Esophagus mucosa (tissue), 1 donor: ENCODE results near the gene DMAC2. TPM values are rescaled to one million over a fixed set of nuclear protein-coding genes. Genes with fewer than 3 reads are reported as not detected.
"Not testable (repeated sequence)": the region's sequence is repeated elsewhere in the genome, so short reads cannot be mapped to it uniquely, and the experiment has no call there.

ENCODE experiments used
- ATAC-seq: fragments of 200-7000 bp; cut with Tn5 transposase; one replicate; pipeline ENCODE4 v1.9.1; 2020
- total RNA-seq: library from RNA; stranded (reverse); gene quantifications from one replicate; pipeline ENCODE4 v1.2.4, GENCODE V29; 2023
- donor health status: DM: yes; HTN: yes; CAD: no.

DMAC2 gene
- total RNA-seq, 1 donor from 2014 or later, result 34.6 TPM

- no peak for ATAC-seq
Observed at GRCh38 chr19:41442473-41443355, 3.0 kb upstream of the DMAC2 start, which contains the start of gene ERICH4. ERICH4 (plus strand) TSS chr19:41443156; CDS start chr19:41443170, 14 bp downstream.

DNA sequence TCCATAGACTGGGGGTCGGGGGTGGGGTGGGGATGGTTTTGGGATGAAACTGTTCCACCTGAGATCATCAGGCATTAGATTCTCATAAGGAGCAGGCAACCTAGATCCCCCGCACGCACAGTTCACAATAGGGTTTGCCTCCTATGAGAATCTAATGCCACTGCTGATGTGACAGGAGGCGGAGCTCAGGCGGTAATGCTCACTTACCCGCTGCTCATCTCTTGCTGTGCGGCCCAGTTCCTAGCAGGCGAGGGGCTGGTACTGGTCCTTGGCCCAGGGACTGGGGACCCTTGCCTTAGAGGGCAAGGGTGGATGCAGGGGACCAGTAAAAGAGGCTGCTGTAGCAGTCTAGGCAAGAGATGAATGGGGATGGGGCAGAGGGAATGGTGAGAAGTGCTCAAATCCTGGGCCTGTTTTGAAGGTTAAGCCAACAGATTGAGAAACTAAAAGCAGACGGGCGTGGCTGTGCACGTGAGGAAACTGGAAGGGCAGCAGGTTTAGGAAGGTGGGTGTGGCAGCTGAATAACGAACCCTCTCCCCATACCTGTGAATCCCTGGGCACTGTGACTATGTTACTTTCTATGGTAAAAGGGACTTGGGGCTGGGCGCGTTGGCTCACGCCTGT, 1.7 kb upstream of the DMAC2 start:
- peak; percentile 34 for ATAC-seq

DNA sequence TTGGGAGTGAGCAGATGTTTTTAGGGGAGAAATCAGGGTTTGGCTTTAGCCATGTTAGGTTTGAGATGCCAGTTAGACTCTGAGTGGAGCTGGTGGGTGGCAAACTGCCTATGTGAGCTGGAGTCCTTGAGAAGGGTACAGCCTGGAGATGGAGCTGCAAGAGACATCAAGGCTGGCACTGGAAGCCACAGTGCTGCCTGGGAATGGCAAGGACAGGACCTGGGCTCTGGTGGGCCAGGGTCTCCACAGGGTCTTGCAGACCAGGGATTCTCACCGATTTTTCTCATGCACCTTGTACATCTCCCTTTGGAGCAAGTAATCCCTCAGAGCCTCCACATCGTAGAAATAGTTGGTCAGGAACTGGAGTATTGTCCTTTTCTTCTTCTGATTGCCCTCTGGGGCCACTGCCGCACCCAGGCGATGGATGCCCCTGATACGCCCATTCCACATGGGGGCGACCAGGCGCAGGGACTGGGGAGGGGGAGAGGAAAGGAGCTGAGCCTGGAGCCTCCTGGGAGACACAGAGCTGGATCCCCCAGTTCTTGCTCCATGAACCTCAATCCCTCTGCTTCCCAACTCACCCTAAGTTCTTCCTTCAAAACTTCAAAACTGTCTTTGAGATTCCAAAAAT, 1.7 kb downstream of the DMAC2 start:
- ATAC-seq, result no peak

- ATAC-seq, result no peak
Observed at GRCh38 chr19:41436674-41436951, 3.1 kb downstream of the DMAC2 start.

- no peak for ATAC-seq
Observed at GRCh38 chr19:41435936-41436673, 3.6 kb downstream of the DMAC2 start.

DNA sequence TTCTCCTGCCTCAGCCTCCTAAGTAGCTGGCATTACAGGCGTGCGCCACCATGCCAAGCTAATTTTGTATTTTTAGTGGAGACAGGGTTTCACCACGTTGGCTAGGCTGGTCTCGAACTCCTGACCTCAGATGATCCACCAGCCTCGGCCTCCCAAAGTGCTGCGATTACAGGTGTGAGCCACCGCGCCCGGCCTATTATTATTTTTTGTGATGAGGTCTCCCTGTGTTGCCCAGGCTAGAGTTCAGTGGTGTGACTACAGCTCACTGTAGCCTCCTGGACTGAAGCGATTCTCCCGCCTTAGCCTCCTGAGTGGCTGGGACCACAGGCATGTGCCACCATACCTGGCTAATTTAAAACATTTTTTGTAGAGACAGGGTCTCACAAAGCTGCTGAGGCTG, 4.3 kb downstream of the DMAC2 start:
- not testable (repeated sequence) for ATAC-seq

- no peak for ATAC-seq
Observed at GRCh38 chr19:41434450-41434849, 5.3 kb downstream of the DMAC2 start.

DNA sequence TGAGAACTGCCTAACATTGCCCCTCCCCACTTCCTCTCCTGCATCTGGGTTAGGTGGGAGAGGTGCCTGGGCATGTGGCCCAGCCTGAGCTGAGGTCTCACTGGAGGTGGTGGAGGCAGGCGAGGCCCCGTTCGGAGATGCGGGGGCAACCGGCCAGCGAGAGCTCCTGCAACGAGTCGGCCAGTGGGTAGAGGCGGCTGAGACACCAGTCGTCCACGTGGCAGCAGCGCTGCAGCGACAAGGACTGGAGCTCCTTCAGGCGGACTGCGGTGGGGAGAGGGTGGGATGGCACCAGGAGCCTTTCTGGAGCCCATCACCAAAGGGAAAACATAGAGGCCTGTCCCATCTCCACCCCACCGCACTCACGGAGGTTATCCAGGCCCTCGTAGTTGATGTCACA, 6.5 kb downstream of the DMAC2 start:
- ATAC-seq, result no peak

DNA sequence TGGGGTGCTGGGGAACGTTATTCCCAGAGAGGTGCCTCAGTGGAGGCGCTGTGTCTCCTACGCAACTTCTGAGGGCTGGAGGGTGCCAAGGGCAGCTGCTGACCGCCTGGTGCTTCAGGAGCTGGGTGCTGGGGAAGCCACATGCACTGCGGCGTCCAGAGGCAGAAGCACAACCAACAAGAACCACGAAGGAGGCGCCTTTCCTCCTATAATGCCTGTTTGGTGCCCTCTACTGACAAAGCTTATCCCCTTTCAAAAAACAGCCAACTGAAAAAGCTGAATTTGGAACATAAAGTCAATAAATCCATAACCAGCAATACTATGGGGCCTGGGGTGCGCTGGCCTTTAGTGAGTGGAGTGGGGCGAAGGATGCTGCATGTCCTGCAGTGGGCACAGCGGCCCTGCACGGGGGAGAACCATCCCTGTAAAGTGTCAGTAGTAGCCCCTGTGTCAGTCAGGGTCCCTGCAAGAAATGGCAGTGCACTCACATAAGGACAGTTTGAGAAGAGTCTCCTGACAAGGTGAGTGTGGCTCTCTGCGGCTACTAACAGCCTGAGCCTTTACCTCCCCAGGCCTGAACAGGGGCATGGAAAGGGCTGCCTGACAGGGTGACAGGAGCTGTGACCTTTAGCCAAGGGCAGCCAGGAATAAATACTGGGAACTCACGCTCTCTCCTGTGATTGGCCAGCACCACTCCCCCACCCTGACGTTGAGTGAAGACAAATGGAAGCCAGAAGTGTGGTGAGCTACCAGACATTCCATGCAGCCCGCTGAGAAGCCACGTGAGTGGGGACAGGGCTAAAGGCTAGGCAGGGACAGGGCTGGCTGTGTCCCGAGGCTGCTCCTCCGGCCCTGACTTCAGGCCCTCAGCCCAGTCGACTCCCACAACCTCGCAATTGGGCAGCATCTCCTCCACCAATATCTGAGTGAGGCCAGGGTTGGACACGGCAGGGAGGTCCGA, 8.0 kb downstream of the DMAC2 start:
- ATAC-seq, result no peak

DNA sequence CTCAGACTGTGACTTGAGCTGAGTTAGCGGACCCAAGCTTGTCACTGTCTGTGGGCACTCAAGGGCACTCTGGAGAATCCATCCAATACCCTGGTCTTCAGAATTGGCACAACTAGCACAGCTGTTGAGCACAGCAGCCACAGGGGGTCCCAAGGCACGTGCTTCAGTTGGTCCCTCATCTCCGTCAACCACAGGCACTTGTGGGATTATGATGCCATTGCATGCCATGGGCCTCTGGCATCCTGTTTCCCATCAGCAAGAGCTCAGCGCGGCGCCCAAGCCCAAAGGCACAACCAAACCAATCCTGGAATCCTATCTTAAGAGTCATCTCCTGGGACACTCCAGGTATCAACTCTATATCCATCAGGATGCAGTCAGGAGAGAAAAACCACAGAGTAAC, 8.8 kb downstream of the DMAC2 start:
- ATAC-seq, result no peak

DNA sequence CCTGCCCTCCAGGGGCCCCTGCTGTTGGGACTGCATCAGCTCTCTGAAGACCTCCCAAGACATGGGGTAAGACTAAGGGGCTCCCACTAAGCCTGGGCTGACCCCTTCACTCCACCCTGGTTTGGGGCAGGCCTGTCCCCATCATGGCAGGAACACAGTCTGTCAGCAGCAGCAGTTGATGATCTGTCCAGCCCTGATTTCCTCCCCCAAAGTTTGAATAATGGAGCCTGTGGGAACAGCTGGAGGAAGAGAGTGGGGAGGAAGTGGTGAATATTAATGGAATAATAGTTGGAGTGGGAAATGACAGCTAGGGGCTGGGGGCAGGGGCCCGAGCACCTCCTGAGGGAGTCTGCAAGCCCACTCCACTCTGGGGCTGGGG, 11.2 kb downstream of the DMAC2 start:
- ATAC-seq, result no peak

- peak; percentile 65 for ATAC-seq
Observed at GRCh38 chr19:41427647-41428480, 11.8 kb downstream of the DMAC2 start.

DNA sequence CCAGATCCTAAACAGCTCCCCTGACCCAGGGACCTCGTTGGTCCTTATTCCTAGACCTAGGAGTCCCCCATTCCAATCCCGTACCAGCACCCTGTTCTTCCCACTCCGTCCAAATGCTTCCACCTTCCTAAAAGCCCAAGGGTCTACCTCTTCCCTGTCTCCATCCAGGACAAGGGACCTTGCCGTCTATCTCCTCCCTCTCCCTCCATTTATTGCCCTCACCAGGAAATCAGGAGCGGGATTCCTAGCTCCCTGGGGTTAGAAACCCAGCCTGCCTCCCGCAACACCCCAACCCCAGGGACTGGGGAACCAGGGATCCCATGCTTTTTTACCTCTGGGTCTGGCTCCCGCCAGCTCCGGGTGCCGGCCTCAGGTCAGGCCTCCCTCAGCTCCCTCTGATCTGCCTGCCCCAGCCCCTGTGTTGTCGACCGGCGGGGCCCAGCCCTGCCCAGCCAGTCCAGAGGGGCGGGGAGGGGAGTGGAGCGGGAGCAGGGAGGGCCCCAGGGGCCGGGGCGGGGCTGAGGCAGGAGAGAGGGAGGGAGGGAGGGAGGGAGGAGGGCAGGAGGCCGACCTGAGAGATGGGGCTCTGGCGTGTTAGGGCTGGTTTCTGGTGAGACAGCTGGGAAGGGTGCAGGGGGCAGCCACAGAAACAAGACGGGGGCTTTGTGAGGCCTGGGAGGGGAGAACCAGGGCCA, 12.6 kb downstream of the DMAC2 start, which contains the start of gene B3GNT8:
B3GNT8 (minus strand) TSS at position 423 of the 695 bp plus-strand sequence. CDS start 596 bp downstream, outside the sequence.
- ATAC-seq, result peak; percentile 85

DNA sequence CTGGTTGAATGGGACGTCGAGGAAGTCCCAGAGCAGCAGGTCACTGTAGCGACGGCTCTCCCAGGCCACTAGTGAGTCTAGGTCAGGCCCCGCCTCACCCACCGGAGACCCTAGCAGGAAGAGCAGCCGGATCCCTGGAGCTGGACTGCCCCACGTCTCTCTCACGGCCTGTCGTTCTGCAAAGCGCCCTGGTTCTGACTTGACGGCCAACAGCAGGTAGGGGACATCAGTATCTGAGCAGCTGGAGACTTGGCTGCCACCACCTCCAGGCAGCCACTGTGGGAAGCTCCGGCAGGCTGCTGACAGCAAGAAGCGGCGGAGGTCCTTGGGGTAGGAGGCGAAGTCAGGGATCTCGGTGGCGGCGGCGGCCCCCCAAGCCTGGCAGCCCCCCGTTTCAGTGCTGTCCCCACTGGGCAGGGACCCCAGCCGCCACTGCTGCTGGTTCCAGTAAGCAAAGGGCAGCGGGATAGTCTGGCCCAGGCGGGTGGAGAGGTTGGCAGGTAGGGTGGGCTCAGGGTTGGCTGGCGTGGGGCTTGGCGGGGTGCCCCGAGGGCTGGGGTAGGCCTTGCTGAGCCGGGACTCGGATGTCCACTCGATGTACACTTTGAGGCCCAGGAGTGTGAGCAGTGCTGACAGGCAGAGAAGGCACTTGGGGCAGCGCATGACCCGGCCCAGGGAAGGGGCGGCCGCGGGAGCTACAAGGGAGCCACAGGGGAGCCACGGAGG, 13.4 kb downstream of the DMAC2 start:
- peak; percentile 12 for ATAC-seq

DNA sequence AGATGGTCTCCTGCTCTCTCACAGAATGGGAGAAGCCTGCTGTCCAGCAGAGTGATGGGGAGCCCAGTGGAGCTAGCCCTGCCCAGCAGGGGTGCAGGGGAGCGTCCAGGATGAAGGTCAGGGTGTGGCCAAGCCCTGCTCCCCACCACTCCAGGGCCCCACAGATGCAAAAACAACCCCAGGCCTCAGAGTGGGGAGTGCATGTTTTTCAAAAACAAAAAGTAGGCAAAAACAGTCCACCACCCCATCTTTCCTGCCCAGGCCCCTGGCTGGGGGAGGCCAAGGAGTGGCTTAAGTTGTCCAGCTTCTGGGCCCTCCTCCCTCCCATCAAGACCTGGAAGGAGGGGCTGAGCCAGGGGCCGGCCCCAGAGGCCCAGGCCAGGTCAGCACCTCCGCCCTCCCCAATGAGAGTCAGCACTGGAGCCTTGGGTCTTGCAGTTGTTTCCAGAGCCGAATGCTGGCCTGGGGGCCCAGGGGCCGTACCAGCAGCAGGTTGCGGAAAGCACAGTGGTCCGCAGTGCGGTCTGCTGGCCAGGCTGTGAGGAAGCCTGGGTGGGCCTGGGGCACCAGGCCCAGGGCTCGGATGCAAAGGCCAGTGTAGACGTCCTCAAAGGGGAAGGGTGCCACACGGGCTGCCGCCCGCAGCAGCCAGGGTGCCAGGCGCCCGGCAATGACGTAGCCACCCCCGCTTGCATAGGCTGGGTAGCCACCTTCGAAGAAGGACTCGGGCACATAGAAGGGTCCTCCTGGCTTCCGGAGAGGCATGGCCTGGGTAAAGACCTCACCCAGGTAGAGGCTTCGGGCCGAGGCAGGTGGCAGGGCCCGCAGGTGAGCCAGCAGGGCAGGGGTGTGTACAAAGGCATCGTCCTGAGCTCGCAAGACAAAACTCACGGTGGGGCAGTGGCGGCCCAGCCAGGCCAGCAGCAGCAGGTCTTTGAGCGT, 14.3 kb downstream of the DMAC2 start:
- ATAC-seq, result no peak

DNA sequence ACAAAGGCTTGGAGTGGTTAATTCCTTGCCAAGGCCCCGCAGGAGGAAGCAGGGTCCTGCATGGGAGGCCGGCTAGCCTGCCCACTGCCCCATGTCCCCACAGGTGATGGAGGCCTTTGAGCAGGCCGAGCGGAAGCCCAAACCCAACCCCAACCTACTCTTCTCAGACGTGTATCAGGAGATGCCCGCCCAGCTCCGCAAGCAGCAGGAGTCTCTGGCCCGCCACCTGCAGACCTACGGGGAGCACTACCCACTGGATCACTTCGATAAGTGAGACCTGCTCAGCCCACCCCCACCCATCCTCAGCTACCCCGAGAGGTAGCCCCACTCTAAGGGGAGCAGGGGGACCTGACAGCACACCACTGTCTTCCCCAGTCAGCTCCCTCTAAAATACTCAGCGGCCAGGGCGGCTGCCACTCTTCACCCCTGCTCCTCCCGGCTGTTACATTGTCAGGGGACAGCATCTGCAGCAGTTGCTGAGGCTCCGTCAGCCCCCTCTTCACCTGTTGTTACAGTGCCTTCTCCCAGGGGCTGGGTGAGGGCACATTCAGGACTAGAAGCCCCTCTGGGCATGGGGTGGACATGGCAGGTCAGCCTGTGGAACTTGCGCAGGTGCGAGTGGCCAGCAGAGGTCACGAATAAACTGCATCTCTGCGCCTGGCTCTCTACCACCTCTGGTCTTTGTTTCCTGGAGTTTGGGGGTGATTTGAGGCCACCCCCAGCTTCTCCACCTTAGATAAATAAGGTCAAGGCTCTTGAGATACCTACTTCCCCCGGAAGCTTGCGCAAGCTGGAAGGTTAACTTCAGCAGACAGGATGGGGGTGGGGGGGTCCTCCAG, 15.2 kb downstream of the DMAC2 start:
- ATAC-seq, result no peak

DNA sequence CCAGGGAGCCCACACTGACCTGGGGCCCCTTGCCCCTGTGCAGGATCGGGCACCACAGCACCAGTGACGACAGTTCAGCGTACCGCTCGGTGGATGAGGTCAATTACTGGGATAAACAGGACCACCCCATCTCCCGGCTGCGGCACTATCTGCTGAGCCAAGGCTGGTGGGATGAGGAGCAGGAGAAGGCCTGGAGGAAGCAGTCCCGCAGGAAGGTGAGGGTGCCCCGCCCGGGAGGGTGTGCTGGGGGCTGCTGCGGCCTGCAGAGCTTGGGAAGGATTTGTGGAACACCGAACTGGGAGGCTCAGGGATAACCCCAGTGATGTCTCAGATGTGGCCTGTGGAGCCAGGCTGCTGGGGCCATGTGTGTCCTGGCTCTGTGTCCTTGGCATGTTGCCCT, 16.8 kb downstream of the DMAC2 start:
- ATAC-seq, result no peak
